Stimulated activated naive CD8-positive, alpha-beta T cell treated with anti-CD3 and anti-CD28 coated beads, Interleukin-15, Interleukin-2, amounts not matched to agents 100 ng/mL and 50 ng/mL, for 24 hours (primary cell): ENCODE data around the gene CDH15.

Experiments used
- H3K27ac Mint-ChIP-seq: one replicate; pipeline ENCODE4 v1.8.0; 2021; ENCODE audit warnings: mild to moderate bottlenecking, mixed read lengths
- H3K27me3 Mint-ChIP-seq: one replicate; pipeline ENCODE4 v1.8.0; 2021; ENCODE audit warnings: mixed read lengths
- H3K36me3 Mint-ChIP-seq: one replicate; pipeline ENCODE4 v1.8.0; 2021; ENCODE audit warnings: low read depth, mixed read lengths
- H3K4me1 Mint-ChIP-seq: one replicate; pipeline ENCODE4 v1.8.0; 2021; ENCODE audit warnings: low read depth, mixed read lengths
- H3K4me3 Mint-ChIP-seq: one replicate; pipeline ENCODE4 v1.8.0; 2021; ENCODE audit warnings: mild to moderate bottlenecking, mixed read lengths
- H3K9me3 Mint-ChIP-seq: one replicate; pipeline ENCODE4 v1.8.0; 2021; ENCODE audit warnings: mixed read lengths

Gene CDH15

DNA sequence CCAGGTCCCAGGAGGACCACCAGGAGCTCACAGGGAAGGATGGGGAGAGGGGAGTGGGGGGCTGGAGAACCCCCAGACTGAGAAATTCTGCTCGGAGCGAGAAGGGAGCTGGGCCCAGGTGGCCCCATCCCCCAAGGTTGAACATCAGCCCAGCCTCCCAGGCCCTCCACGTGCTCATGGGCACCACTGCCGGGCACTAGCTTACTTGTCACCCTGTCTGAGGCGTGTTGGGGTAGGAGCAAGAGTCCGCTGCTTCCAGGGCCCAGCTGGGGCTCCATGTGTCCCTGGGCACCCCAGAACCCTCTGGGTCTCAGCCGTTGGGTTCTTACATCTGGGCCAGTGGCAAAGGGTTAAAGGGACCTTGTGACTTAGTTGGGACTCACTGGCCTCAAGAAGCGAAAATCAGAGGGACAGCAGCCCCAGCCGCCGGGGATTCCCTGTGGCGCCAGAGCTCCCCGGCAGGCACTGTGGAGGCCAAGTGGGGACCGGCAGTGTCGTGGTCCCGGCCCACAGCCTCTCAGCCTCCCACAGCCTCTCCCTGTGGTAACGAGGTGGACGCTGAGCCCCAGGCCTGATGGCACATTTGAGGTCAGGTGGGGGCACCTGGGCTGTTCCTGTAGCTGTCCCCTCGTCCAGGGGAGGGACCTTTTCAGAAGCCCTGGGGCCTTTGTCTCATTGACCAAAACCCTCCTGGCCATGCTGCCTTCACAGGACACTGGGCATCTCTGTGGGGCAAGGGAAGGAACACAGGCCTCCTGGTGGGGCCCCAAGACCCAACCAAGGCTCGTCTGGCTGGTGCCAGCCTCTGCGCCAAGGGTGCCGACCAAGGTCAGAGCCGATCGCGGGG lies 33.7 kb upstream of the CDH15 start:
- Mint-ChIP-seq H3K36me3 (peaks cover 13% of the 10 kb centered on the region), H3K27ac (no peak overlapping the region), H3K4me3 (no peak overlapping the region), H3K27me3 (no peaks in the 10 kb centered on the region), H3K9me3 (no peaks in the 10 kb centered on the region), H3K4me1 (no peaks in the 10 kb centered on the region)

DNA sequence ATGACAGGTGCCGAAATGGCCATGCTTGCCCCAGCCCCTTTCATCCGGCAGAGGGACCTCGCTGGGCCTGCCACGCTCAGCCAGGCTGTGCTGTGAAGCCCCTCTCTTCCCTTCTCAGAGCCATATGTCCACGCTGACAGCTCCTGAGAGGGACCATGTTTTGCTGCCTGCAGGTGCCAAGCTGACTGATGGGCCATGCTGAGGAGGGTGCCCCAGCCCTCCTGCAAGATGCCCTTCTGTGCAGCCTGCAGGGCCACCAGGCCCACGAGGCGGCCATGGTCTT lies 33.1 kb upstream of the CDH15 start:
- Mint-ChIP-seq H3K9me3 (no peaks in the 10 kb centered on the region), H3K27me3 (no peaks in the 10 kb centered on the region)

DNA sequence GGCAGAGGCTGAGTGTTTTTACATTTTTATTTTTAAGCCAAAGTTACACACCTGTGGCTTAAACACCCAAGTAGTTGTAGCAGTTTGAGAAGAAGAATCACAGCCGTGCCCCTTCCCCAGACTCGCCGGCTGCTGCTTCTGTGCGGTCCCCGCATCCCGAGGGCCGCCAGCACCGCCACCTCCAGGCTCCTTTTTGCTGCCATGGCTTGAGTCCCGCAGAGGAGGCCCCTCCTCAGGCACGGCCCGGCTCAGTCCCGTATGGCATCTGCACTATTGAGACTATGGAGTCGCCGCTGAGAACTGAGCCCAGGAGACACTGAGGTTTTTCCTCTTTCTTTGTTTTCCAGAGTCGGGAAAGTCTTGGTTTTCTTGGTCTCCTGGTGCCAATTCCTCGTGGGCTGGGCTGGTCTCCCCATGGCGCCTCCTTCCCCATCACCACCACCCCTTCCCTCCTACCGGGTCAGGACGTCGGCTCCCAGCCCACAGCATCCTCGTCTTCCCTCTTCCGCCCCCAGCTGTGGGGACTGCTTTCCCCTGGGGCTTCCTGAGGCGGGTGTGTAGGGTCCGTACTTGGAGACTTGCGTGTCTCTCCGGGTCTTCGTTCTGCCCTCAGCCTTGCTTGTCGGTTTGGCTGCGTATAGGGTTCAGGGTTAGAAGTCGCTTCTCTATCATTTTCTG lies 32.6 kb upstream of the CDH15 start:
- H3K27ac Mint-ChIP-seq, result no peak overlapping the region

More for the DNA sequence above, 33.1 kb upstream of the CDH15 start:
- no peaks in the 10 kb centered on the region for H3K4me1 Mint-ChIP-seq
- no peak overlapping the region for H3K27ac Mint-ChIP-seq
- H3K36me3 Mint-ChIP-seq, result peaks cover 13% of the 10 kb centered on the region
- H3K4me3 Mint-ChIP-seq, result no peak overlapping the region

DNA sequence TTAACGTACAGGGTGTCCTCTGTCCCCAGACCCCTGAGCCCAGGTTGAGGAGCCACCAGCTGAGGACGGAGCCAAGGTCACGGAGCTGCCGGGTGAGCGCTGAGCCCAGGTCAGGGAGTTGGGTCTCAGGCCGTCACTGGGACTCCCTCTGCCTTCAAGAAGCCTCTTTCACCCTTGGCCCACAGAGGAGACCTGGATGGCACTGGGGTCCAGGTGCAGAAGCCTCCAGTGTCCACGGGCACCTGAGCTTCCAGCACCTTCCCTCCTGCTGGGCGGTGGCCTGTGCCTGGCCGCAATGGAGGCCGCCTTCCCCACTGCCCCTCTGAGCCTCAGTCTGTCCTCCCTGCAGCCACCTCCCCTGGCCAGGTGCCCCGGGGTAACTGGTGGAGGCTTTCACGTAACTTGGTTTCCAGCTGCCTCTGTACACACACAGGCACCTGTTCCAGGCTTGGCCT lies 31.6 kb upstream of the CDH15 start:
- H3K36me3 Mint-ChIP-seq, result peaks cover under 1% of the 10 kb centered on the region
- H3K9me3 Mint-ChIP-seq, result no peaks in the 10 kb centered on the region
- H3K4me3 Mint-ChIP-seq, result no peak overlapping the region
- no peaks in the 10 kb centered on the region for H3K4me1 Mint-ChIP-seq
- no peaks in the 10 kb centered on the region for H3K27me3 Mint-ChIP-seq
- H3K27ac Mint-ChIP-seq, result no peak overlapping the region

More for the DNA sequence above, 32.6 kb upstream of the CDH15 start:
- H3K4me1 Mint-ChIP-seq, result no peaks in the 10 kb centered on the region
- no peaks in the 10 kb centered on the region for H3K9me3 Mint-ChIP-seq
- H3K36me3 Mint-ChIP-seq, result peaks cover 10% of the 10 kb centered on the region
- no peak overlapping the region for H3K4me3 Mint-ChIP-seq
- no peaks in the 10 kb centered on the region for H3K27me3 Mint-ChIP-seq

DNA sequence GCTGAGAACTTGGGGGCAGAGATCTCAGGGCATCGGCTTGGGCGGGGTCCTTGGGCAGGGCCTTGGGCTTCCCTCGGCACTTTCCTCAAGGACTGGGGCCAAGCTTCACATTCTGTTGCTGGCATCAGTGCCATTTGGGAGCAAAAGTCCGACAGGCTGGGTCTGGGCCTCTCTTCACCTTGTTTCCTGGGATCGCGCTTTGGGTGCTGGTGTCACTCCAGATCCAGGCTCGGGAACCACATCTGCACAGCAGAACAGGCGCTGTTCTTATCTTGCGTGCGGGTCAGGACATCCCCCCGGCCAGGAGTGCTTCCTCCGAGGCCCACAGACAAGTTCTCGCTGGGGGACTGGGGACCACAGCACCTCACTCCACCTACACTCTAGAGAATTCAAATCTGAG lies 31.1 kb upstream of the CDH15 start:
- Mint-ChIP-seq H3K27ac (no peak overlapping the region), H3K9me3 (no peaks in the 10 kb centered on the region), H3K4me3 (no peak overlapping the region), H3K36me3 (no peaks in the 10 kb centered on the region), H3K27me3 (no peaks in the 10 kb centered on the region), H3K4me1 (no peaks in the 10 kb centered on the region)

DNA sequence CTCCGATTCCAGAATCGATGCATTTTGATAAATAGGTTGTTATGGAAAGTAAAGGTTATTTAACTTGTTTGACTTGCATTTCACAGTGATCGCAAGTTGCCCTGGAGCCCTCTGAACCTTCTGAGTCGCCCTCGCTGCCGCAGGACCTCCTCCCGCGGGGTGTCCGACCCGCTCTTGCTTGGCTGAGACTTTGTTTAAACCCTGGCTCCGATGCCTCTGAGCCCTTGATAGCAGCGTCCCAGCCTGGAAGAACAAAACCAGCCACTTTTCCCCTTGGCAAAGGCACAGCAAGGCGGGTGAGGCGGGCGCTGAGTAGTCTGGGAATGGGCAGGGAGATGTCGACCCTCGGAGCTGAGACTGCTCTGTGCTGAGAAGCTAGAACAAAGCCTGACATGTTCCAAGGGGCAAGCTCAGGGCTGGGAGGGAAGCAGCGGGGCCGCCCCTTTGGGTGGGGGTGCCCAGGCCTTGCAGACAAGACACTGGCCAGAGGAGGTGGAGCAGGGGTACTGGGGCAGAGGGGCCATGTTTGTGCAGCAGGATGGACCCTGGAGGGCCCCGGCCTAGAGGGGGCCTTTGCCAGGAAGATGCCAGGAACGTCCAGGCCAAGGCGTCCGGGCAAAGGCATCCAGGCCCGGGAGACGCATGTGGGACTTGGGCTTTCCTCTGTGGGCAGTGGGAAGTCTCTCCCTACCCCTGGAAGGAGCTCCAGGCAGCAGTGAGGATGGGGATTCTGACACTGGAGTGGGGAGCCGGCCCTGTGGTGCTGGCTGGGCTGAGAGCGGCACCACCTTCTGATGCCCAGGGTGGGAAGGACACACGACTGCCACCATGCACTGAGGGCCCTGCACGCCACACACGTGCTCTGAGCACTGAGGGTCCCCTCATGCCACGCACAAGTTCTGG lies 30.3 kb upstream of the CDH15 start:
- H3K36me3 Mint-ChIP-seq, result peaks cover 6% of the 10 kb centered on the region
- H3K9me3 Mint-ChIP-seq, result no peaks in the 10 kb centered on the region
- H3K4me1 Mint-ChIP-seq, result no peaks in the 10 kb centered on the region
- H3K4me3 Mint-ChIP-seq, result no peak overlapping the region
- H3K27me3 Mint-ChIP-seq, result no peaks in the 10 kb centered on the region
- no peak overlapping the region for H3K27ac Mint-ChIP-seq

DNA sequence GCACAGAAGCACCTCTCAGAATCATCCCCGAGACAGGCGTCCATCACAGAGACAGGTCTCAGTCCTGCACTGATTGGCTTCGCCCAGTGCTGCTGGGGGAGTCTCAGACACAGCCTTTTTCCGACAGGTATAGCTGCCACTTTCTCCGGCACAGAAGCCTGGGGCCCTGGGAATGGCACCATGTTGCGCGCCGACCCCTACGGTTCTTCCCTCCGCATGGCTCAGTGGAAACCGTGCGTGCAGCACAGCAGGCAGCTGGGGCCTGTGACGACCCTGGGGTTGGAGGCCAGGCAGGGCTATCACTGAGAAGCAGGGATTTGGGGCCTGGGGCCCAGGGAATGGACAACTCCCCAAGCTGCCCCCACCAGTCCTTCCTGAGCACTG lies 29.7 kb upstream of the CDH15 start:
- Mint-ChIP-seq H3K9me3 (no peaks in the 10 kb centered on the region), H3K4me1 (no peaks in the 10 kb centered on the region), H3K4me3 (no peak overlapping the region), H3K36me3 (peaks cover 6% of the 10 kb centered on the region), H3K27ac (no peak overlapping the region), H3K27me3 (no peaks in the 10 kb centered on the region)

DNA sequence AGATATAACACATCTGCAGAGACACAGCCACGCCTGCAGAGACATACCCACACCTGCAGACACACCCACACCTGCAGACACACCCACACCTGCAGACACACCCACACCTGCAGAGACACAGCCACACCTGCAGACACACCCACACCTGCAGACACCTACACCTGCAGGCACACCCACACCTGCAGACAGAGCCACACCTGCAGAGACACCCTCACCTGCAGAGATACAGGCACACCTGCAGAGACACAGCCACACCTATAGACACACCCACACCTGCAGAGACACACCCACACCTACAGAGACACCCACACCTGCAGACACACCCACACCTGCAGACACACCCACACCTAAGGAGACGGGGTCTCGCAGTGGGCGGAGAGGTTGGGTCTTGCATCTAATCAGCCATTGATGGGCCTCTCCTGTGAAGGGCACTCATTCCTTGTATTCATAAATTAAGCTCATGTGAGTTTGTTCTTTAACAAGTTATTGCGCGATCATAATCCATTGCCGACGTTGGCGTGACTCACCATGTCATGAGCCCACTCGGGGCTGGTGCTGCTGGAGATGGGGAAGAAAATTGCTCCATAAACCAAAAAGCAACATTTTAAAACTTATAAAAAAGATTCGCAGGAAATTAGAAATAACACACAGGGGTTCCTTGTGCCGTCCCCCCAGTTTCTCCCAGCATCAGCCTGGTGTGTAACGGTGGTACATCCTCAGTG lies 28.9 kb upstream of the CDH15 start:
- peaks cover 8% of the 10 kb centered on the region for H3K36me3 Mint-ChIP-seq
- no peaks in the 10 kb centered on the region for H3K4me1 Mint-ChIP-seq
- H3K9me3 Mint-ChIP-seq, result no peaks in the 10 kb centered on the region
- H3K27me3 Mint-ChIP-seq, result no peaks in the 10 kb centered on the region
- no peak overlapping the region for H3K4me3 Mint-ChIP-seq
- H3K27ac Mint-ChIP-seq, result no peak overlapping the region

DNA sequence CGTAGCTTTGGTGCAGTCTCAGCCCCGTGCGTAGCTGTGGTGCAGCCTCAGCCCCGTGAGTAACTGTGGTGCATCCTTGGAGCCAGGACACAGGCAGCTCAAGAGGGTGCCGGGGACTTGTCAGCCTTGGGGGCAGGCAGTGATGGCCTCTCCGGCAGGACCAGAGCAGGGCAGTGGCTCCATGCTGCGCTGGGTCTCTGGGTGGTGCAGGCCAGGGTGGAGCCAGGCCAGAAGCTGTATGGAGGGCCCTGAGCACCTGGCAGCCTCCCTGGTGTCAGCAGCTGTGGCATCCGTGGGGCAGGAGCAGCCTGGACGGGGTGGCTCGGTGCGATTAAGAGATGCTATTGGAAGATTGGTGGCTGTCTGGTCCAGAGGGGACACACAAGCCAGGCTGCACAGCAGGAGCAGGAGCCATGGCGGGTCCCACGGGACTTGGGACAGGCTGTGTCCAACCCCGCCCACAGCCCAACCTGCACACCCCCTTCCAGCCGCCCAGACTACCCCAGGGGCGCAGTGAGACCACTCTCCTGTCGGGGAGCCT lies 28.3 kb upstream of the CDH15 start:
- no peak overlapping the region for H3K4me3 Mint-ChIP-seq
- H3K27me3 Mint-ChIP-seq, result no peaks in the 10 kb centered on the region
- H3K36me3 Mint-ChIP-seq, result peaks cover 11% of the 10 kb centered on the region
- no peaks in the 10 kb centered on the region for H3K4me1 Mint-ChIP-seq
- H3K27ac Mint-ChIP-seq, result no peak overlapping the region
- H3K9me3 Mint-ChIP-seq, result no peaks in the 10 kb centered on the region

DNA sequence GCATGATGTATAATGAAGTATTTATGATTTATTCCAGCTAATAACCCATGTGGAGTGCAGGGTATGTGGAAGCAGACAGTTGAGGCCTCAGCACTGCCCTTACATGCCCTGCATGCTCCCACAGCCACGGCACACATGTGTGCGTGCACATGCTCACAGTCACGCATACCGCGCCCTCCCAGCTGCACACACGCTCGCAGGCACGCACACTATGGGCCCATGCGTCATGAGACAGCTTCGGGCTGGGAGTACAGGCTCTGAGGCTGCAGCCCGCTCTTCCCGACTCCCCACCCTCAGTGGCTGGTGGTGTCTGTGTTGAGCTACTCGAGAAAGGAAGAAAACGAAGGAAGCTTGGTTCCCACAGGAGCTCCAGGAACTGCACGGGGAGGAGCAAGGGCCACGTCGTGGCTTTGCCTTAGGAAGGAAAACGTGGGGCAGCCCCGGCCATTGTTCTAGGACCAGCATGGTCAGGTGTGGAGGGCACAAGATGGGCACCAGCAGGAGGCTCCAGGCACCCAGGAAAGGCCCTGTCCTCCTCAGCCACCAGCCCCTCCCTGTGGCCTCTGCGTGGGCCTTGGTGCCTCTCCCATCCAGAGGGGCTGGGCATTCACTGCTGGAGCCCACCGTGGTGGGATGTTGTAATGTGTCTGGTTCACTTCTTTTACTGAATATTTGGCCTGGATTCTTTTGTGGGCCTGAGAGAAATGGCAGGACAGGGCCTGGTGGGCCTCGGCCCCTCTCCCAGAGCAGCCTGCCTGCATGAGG lies 27.5 kb upstream of the CDH15 start:
- Mint-ChIP-seq H3K36me3 (peaks cover 16% of the 10 kb centered on the region), H3K4me3 (no peak overlapping the region), H3K27ac (no peak overlapping the region), H3K4me1 (no peaks in the 10 kb centered on the region), H3K27me3 (no peaks in the 10 kb centered on the region), H3K9me3 (no peaks in the 10 kb centered on the region)

DNA sequence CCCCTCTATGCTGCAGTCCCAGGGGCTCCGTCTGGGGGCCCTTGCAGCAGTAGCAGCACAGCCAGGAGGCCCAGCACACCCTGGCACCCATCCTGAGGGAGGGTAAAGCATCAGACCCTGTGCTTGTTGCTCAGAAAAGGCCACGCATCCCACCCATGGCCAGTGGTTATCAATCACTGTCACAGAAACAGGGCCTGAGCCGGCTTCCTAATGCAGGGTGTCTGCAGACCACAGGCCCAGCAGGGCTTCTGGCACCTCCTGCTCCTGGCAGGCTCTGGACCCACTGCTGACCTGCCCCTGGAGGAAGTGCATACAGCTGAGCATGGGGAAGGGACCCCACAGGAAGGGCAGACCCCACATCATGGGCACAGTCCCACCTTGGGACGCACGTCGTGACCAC lies 26.9 kb upstream of the CDH15 start:
- H3K27me3 Mint-ChIP-seq, result no peaks in the 10 kb centered on the region
- H3K27ac Mint-ChIP-seq, result no peak overlapping the region
- no peak overlapping the region for H3K4me3 Mint-ChIP-seq
- no peaks in the 10 kb centered on the region for H3K9me3 Mint-ChIP-seq
- peaks cover 22% of the 10 kb centered on the region for H3K36me3 Mint-ChIP-seq
- no peaks in the 10 kb centered on the region for H3K4me1 Mint-ChIP-seq

DNA sequence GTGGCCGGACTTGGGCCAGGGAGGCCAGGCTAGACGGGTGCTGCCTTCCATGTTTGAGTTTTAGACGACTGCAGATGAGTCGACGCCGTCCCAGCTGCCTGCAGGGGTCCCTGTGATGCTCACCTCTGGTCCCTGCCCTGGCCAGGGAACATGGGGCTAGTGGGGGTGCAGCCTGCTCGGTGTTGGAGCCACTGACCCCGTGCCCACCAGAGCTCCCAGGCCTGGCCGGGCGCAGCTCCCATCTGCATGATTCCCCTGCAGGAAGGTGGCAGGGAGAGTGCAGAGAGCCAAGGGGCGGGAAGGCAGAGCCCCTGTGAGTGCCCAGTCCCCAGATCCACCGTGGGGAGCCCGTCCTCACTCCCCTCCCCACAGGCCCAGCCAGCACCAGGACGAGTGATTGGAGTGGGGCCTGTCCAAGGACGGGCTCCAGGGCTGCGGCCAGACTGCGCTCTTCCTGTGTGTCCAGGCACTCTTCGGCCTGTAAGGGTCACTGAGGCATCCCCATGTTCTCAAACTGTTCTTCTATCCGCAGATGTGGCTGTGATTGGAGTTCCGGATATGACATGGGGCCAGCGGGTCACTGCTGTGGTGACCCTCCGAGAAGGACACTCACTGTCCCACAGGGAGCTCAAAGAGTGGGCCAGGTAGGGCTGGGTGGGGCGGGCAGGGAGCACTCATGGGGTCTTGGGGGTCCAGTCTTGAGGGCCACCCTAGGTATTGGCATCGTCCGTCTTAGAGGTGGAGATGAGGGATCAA lies 26.0 kb upstream of the CDH15 start:
- H3K9me3 Mint-ChIP-seq, result no peaks in the 10 kb centered on the region
- no peaks in the 10 kb centered on the region for H3K4me1 Mint-ChIP-seq
- H3K36me3 Mint-ChIP-seq, result peaks cover 28% of the 10 kb centered on the region
- H3K27me3 Mint-ChIP-seq, result no peaks in the 10 kb centered on the region
- no peak overlapping the region for H3K27ac Mint-ChIP-seq
- H3K4me3 Mint-ChIP-seq, result no peak overlapping the region

DNA sequence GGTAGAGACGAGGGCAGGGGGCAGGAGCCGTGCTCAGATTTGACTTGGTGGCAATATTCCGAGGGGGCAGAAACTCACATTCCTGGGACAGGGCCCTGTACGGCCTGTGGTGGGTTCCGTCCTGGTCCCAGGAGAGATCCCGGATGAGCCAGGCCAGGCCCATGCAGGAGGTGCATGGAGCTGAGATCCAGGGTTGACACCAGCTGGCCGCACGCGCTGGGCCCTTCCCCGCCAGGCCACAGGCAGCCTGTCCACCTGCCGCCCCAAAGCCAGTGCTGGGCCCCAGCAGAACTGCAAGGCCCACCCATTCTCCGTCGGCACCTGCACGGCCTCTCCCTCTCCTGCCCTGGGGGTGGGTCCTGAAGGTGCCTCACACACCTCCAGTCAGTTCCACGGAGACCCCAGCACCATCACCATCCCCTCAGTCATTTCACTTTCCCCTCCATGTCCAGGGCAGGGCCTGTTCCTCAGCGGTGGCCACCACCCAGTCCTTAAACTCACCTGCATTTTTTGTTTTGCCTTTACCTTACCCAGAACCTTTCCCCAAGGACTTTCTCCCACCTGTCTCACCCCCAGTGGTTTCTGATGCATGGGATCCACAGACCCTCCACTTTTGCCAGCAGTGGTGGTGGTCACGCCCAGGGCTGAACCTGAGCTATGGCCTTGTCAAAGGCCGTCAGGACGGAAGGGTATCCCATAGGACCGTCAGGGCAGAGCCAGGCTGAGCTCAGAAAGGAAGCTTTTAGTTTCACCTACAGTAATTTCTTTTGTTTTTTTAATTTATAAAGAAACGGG lies 25.1 kb upstream of the CDH15 start:
- Mint-ChIP-seq H3K27me3 (no peaks in the 10 kb centered on the region), H3K4me3 (no peak overlapping the region), H3K36me3 (peaks cover 37% of the 10 kb centered on the region), H3K4me1 (no peaks in the 10 kb centered on the region), H3K27ac (no peak overlapping the region), H3K9me3 (no peaks in the 10 kb centered on the region)
